H9 (cell line): ENCODE results near the gene EEF1A2. TPM values are rescaled to one million over a fixed set of nuclear protein-coding genes. Genes with fewer than 3 reads are reported as not detected.

ENCODE experiments used
- DNase-seq: peaks from one replicate; pipeline ENCODE4 v3.0.0-alpha.2; 2017
- H2AFZ ChIP-seq: one replicate; pipeline ENCODE4 v1.6.1; 2013; ENCODE audit warnings: mild to moderate bottlenecking, low read length, control low read depth, moderate library complexity
- H2AK5ac ChIP-seq: 2 replicates; pipeline ENCODE4 v1.6.1; 2013; ENCODE audit warnings: low read length, control low read depth, mixed read lengths; ENCODE audit not compliant: insufficient read length
- H2BK120ac ChIP-seq: one replicate; pipeline ENCODE4 v1.6.1; 2013; ENCODE audit warnings: low read depth, mild to moderate bottlenecking, low read length, control low read depth, inconsistent platforms; ENCODE audit not compliant: poor library complexity, severe bottlenecking
- H2BK12ac ChIP-seq: 2 replicates; pipeline ENCODE4 v1.6.1; 2013; ENCODE audit warnings: low read length, control low read depth, mixed read lengths, low read depth; ENCODE audit not compliant: insufficient read length
- H2BK15ac ChIP-seq: 2 replicates; pipeline ENCODE4 v1.6.1; 2013; ENCODE audit warnings: low read depth, low read length, control low read depth
- H2BK20ac ChIP-seq: one replicate; pipeline ENCODE4 v1.6.1; 2013; ENCODE audit warnings: low read depth, mild to moderate bottlenecking, low read length, control low read depth, inconsistent platforms; ENCODE audit not compliant: poor library complexity, severe bottlenecking
- H2BK5ac ChIP-seq: 2 replicates; pipeline ENCODE4 v1.6.1; 2013; ENCODE audit warnings: low read length, control low read depth, mixed read lengths; ENCODE audit not compliant: insufficient read length
- H3K14ac ChIP-seq: 2 replicates; pipeline ENCODE4 v1.6.1; 2013; ENCODE audit warnings: low read length, control low read depth; ENCODE audit not compliant: insufficient read depth
- H3K18ac ChIP-seq: 2 replicates; pipeline ENCODE4 v1.6.1; 2013; ENCODE audit warnings: low read depth, mild to moderate bottlenecking, mixed read lengths, low read length, control low read depth; ENCODE audit not compliant: insufficient read length
- H3K23ac ChIP-seq: 2 replicates; pipeline ENCODE4 v1.6.1; 2013; ENCODE audit warnings: low read length, control low read depth, mixed read lengths, low read depth; ENCODE audit not compliant: insufficient read length
- H3K23me2 ChIP-seq: 2 replicates; pipeline ENCODE4 v1.6.1; 2013; ENCODE audit warnings: low read depth, mild to moderate bottlenecking, mixed read lengths, low read length, control low read depth; ENCODE audit not compliant: insufficient read length, poor library complexity, severe bottlenecking
- H3K27ac ChIP-seq: 2 replicates; pipeline ENCODE4 v1.5.1; 2013; ENCODE audit warnings: low read length, control low read depth, mixed read lengths, low read depth; ENCODE audit not compliant: insufficient read length
- H3K27me3 ChIP-seq: 2 replicates; pipeline ENCODE4 v1.6.1; 2013; ENCODE audit warnings: low read length, control low read depth, inconsistent platforms; ENCODE audit not compliant: insufficient read depth
- H3K4ac ChIP-seq: 2 replicates; pipeline ENCODE4 v1.6.1; 2013; ENCODE audit warnings: low read depth, mild to moderate bottlenecking, control low read depth, inconsistent platforms, low read length, moderate library complexity
- H3K4me1 ChIP-seq: 2 replicates; pipeline ENCODE4 v1.6.1; 2013; ENCODE audit warnings: low read length, control low read depth, inconsistent platforms; ENCODE audit not compliant: insufficient read depth
- H3K4me2 ChIP-seq: 2 replicates; pipeline ENCODE4 v1.6.1; 2013; ENCODE audit warnings: low read length, control low read depth, mixed read lengths; ENCODE audit not compliant: insufficient read length, insufficient read depth
- H3K56ac ChIP-seq: 2 replicates; pipeline ENCODE4 v1.6.1; 2013; ENCODE audit warnings: low read depth, mild to moderate bottlenecking, mixed read lengths, low read length, control low read depth; ENCODE audit not compliant: insufficient read length
- H3K79me1 ChIP-seq: 2 replicates; pipeline ENCODE4 v1.6.1; 2013; ENCODE audit warnings: low read depth, mild to moderate bottlenecking, moderate library complexity, low read length, control low read depth, inconsistent platforms; ENCODE audit not compliant: insufficient read depth, poor library complexity, severe bottlenecking
- H3K79me2 ChIP-seq: 2 replicates; pipeline ENCODE4 v1.6.1; 2013; ENCODE audit warnings: low read length, control low read depth, inconsistent platforms; ENCODE audit not compliant: insufficient read depth
- H3K9ac ChIP-seq: 2 replicates; pipeline ENCODE4 v1.6.1; 2013; ENCODE audit warnings: low read length, control low read depth, mixed read lengths; ENCODE audit not compliant: insufficient read length; ENCODE audit errors: extremely low read depth
- H3K9me3 ChIP-seq: one replicate; pipeline ENCODE4 v1.6.1; 2013; ENCODE audit warnings: low read depth, low read length, inconsistent platforms; ENCODE audit not compliant: control insufficient read depth
- H3T11ph ChIP-seq: one replicate; pipeline ENCODE4 v1.6.1; 2013; ENCODE audit warnings: mild to moderate bottlenecking, low read length, control low read depth, inconsistent platforms
- H4K20me1 ChIP-seq: one replicate; pipeline ENCODE4 v1.6.1; 2013; ENCODE audit not compliant: control insufficient read depth, insufficient read length, insufficient read depth
- H4K5ac ChIP-seq: 2 replicates; pipeline ENCODE4 v1.6.1; 2013; ENCODE audit warnings: low read depth, mild to moderate bottlenecking, mixed read lengths, low read length, control low read depth; ENCODE audit not compliant: insufficient read length
- H4K8ac ChIP-seq: replicated peaks from 2 replicates; pipeline ENCODE4 v1.6.1; 2013; ENCODE audit warnings: low read length, control low read depth, mixed read lengths, low read depth; ENCODE audit not compliant: insufficient read length
- H4K91ac ChIP-seq: 2 replicates; pipeline ENCODE4 v1.6.1; 2013; ENCODE audit warnings: low read depth, mild to moderate bottlenecking, moderate library complexity, mixed read lengths, low read length, control low read depth; ENCODE audit not compliant: insufficient read length
- H3K27ac Mint-ChIP-seq, 3 experiments: 2 replicates in 2 of 3; 3 replicates in 1 of 3; pipeline ENCODE4 v1.8.0; 2020 to 2021; ENCODE audit warnings: mixed read lengths in 3 of 3, mild to moderate bottlenecking in 1 of 3, moderate library complexity in 1 of 3
- H3K27me3 Mint-ChIP-seq: 2 replicates; pipeline ENCODE4 v1.8.0; 2021; ENCODE audit warnings: low read depth, mild to moderate bottlenecking, moderate library complexity, mixed read lengths
- H3K36me3 Mint-ChIP-seq, 3 experiments: 2 replicates in 2 of 3; 3 replicates in 1 of 3; pipeline ENCODE4 v1.8.0; 2020 to 2021; ENCODE audit warnings: low read depth in 3 of 3, mixed read lengths in 3 of 3; ENCODE audit not compliant: insufficient read depth in 1 of 3
- H3K4me1 Mint-ChIP-seq, 2 experiments: 2 replicates each; pipeline ENCODE4 v1.8.0; 2020; ENCODE audit warnings: mixed read lengths in 2 of 2
- H3K4me3 Mint-ChIP-seq, 2 experiments: 2 replicates in 1 of 2; 3 replicates in 1 of 2; pipeline ENCODE4 v1.8.0; 2020 to 2021; ENCODE audit warnings: mild to moderate bottlenecking in 2 of 2, mixed read lengths in 2 of 2, moderate library complexity in 1 of 2
- H3K9me3 Mint-ChIP-seq, 2 experiments: 2 replicates in 1 of 2; 3 replicates in 1 of 2; pipeline ENCODE4 v1.8.0; 2020; ENCODE audit warnings: mild to moderate bottlenecking in 2 of 2, mixed read lengths in 2 of 2, moderate library complexity in 1 of 2
- CTCF ChIP-seq: fragments of 200-600 bp; sonication (generic); conservative IDR thresholded peaks from 3 replicates; pipeline ENCODE4 v1.8.0; 2021; ENCODE audit warnings: antibody characterized with exemption, mild to moderate bottlenecking
- WGBS: extraction: QIAGEN DNeasy Blood & Tissue Kit; methylation state at CpG from one replicate; pipeline ENCODE4 v1.1.7; 2013; ENCODE audit warnings: missing lambda C conversion rate, low lambda C conversion rate, mixed read lengths; ENCODE audit not compliant: insufficient read length; ENCODE audit errors: extremely low coverage; 5-methylcytosine and 5-hydroxymethylcytosine counted together
- total RNA-seq: library from RNA; stranded (reverse); gene quantifications from 2 replicates; pipeline ENCODE4 v1.2.1, GENCODE V29; 2021

Gene EEF1A2
- total RNA-seq, 1 experiment from 2014 or later: 27.4 TPM

DNA sequence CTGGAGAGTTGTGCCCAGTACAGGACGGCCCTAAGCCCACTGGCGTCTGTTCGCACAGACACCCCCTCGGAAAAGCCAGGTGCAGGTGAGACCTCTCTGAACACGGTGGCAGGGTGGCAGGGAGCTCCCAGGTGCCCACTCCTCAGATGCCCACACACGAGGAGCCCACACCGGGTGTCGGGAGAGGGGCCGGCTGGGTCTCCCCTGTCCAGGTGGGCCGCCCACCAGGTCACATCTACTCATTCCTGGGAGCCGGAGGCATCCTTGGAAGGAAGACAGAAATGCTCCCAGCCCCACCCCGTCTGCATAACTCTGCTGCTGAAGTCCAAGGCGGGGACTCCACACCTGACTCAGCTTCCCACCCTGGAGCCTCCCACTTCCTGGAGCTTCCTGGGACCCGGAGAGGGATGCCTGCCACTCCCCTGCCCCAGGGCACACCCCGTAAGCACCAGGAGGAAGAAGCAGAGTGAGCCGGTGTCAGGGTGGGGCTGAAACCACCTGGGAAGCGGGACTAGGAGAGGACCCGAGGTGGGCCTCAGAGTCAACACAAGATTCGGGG lies 46.2 kb upstream of the EEF1A2 start:
- no peak overlapping the region for H3K4me2 ChIP-seq

More for the DNA sequence above, 46.2 kb upstream of the EEF1A2 start:
- Histone ChIP-seq H3K4ac (no peak overlapping the region), H3K23ac (no peak overlapping the region), H3K14ac (no peak overlapping the region; the same call in 1 of the 2 replicates), H4K5ac (no peak overlapping the region), H4K91ac (no peak overlapping the region), H3K27me3 (no peaks in the 10 kb centered on the region), H3K4me1 (no peaks in the 10 kb centered on the region; the same call in 1 of the 2 replicates), H3K9ac (no peak overlapping the region), H2BK5ac (no peak overlapping the region), H4K20me1 (peaks cover 3% of the 10 kb centered on the region), H2BK20ac (no peak overlapping the region), H3K18ac (no peak overlapping the region), H2AFZ (no peak overlapping the region), H2BK15ac (no peak overlapping the region), H3T11ph (no peak overlapping the region), H3K23me2 (no peaks in the 10 kb centered on the region), H3K27ac (no peak overlapping the region), H2BK12ac (no peak overlapping the region), H2BK120ac (no peak overlapping the region), H2AK5ac (no peak overlapping the region), H3K9me3 (no peaks in the 10 kb centered on the region), H3K79me2 (no peaks in the 10 kb centered on the region), H3K79me1 (no peaks in the 10 kb centered on the region), H4K8ac (no peak overlapping the region), H3K56ac (no peak overlapping the region)
- Mint-ChIP-seq H3K9me3 (no peaks in the 10 kb centered on the region), H3K4me1 (peaks cover 7 to 24% of the 10 kb centered on the region in 2 experiments), H3K36me3 (no peaks in the 10 kb centered on the region; a peak in 1 of 7 replicates), H3K4me3 (no peak overlapping the region), H3K27me3 (no peaks in the 10 kb centered on the region), H3K27ac (no peak overlapping the region)
- no CpG with 5 or more reads among the region's 19 CpGs for WGBS
- DNase-seq: no peak
- TF ChIP-seq CTCF: no peak
